ENCODE results near the gene RPS27A.
"Not testable (repeated sequence)": the region's sequence is repeated elsewhere in the genome, so short reads cannot be mapped to it uniquely, and the experiment has no call there.

DNA sequence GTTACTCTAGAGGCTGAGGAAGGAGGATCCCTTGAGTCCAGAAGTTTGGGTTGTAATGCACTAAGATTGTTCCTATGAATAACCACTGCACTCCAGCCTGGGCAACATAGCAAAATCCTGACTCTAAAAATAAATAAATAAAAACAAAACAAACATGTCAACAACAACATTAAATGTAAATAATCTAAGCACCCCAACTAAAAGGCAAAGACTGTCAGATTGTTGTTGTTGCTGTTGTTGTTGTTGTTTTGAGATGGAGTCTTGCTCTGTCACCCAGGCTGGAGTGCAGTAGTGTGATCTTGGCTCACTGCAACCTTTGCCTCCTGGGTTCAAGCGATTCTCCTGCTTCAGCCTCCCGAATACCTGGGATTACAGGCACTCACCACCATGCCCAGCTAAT lies 40.6 kb upstream of the RPS27A start:
- not testable (repeated sequence) for TF ChIP-seq POLR2A (IDR thresholded peaks at IDR 0.05)
- TF ChIP-seq, protein P1, sequence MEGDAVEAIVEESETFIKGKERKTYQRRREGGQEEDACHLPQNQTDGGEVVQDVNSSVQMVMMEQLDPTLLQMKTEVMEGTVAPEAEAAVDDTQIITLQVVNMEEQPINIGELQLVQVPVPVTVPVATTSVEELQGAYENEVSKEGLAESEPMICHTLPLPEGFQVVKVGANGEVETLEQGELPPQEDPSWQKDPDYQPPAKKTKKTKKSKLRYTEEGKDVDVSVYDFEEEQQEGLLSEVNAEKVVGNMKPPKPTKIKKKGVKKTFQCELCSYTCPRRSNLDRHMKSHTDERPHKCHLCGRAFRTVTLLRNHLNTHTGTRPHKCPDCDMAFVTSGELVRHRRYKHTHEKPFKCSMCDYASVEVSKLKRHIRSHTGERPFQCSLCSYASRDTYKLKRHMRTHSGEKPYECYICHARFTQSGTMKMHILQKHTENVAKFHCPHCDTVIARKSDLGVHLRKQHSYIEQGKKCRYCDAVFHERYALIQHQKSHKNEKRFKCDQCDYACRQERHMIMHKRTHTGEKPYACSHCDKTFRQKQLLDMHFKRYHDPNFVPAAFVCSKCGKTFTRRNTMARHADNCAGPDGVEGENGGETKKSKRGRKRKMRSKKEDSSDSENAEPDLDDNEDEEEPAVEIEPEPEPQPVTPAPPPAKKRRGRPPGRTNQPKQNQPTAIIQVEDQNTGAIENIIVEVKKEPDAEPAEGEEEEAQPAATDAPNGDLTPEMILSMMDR (IDR thresholded peaks at IDR 0.05) = not testable (repeated sequence)
